Stimulated activated naive CD8-positive, alpha-beta T cell treated with anti-CD3 and anti-CD28 coated beads, Interleukin-15, Interleukin-2, amounts not matched to agents 100 ng/mL and 50 ng/mL, for 24 hours (primary cell): ENCODE results near the gene RAMAC.
A peak's percentile ranks its signal among the peaks of the same experiment; 100 is the strongest.
"Not testable (repeated sequence)": the region's sequence is repeated elsewhere in the genome, so short reads cannot be mapped to it uniquely, and the experiment has no call there.

Source experiments
- H3K27ac Mint-ChIP-seq: one replicate; pipeline ENCODE4 v1.8.0; 2021; ENCODE audit warnings: mild to moderate bottlenecking, mixed read lengths
- H3K27me3 Mint-ChIP-seq: one replicate; pipeline ENCODE4 v1.8.0; 2021; ENCODE audit warnings: mixed read lengths
- H3K36me3 Mint-ChIP-seq: one replicate; pipeline ENCODE4 v1.8.0; 2021; ENCODE audit warnings: low read depth, mixed read lengths
- H3K4me1 Mint-ChIP-seq: one replicate; pipeline ENCODE4 v1.8.0; 2021; ENCODE audit warnings: low read depth, mixed read lengths
- H3K4me3 Mint-ChIP-seq: one replicate; pipeline ENCODE4 v1.8.0; 2021; ENCODE audit warnings: mild to moderate bottlenecking, mixed read lengths
- H3K9me3 Mint-ChIP-seq: one replicate; pipeline ENCODE4 v1.8.0; 2021; ENCODE audit warnings: mixed read lengths

RAMAC gene

GRCh38 chr15:82985688-82986441, at the start of gene RAMAC:
Gene RAMAC (plus strand): TSS chr15:82986210. CDS start chr15:82989019, 2,809 bp downstream.
- H3K4me3 Mint-ChIP-seq = peak within 1 kb of the TSS; percentile 97
- H3K27me3 Mint-ChIP-seq = no peaks in the 10 kb centered on the region
- H3K9me3 Mint-ChIP-seq = no peaks in the 10 kb centered on the region
- H3K36me3 Mint-ChIP-seq = peaks cover 28% of the 10 kb centered on the region
- peak within 1 kb of the TSS; percentile 93 for H3K27ac Mint-ChIP-seq
- peaks cover 36% of the 10 kb centered on the region for H3K4me1 Mint-ChIP-seq

GRCh38 chr15:82936966-82937711, 48.9 kb upstream of the RAMAC start:
- Mint-ChIP-seq H3K36me3 (no peaks in the 10 kb centered on the region), H3K27me3 (no peaks in the 10 kb centered on the region), H3K4me1 (peaks cover 15% of the 10 kb centered on the region), H3K4me3 (no peak overlapping the region), H3K9me3 (no peaks in the 10 kb centered on the region), H3K27ac (no peak overlapping the region)

- H3K27me3 Mint-ChIP-seq = no peaks in the 10 kb centered on the region
- H3K4me1 Mint-ChIP-seq = peaks cover 15% of the 10 kb centered on the region
- H3K36me3 Mint-ChIP-seq = no peaks in the 10 kb centered on the region
- H3K27ac Mint-ChIP-seq = no peak overlapping the region
- H3K9me3 Mint-ChIP-seq = no peaks in the 10 kb centered on the region
- H3K4me3 Mint-ChIP-seq = no peak overlapping the region
Observed at GRCh38 chr15:82937712-82938058, 48.3 kb upstream of the RAMAC start.

- not testable (repeated sequence) for H3K36me3 Mint-ChIP-seq, H3K27ac Mint-ChIP-seq, H3K4me3 Mint-ChIP-seq, H3K4me1 Mint-ChIP-seq, H3K9me3 Mint-ChIP-seq, H3K27me3 Mint-ChIP-seq
Observed at GRCh38 chr15:82939678-82940077, 46.3 kb upstream of the RAMAC start.

- Mint-ChIP-seq H3K36me3 (no peaks in the 10 kb centered on the region), H3K27me3 (peaks cover 8% of the 10 kb centered on the region), H3K4me3 (no peak overlapping the region), H3K27ac (no peak overlapping the region), H3K4me1 (no peaks in the 10 kb centered on the region), H3K9me3 (no peaks in the 10 kb centered on the region)
Observed at GRCh38 chr15:82942691-82943090, 43.3 kb upstream of the RAMAC start.

GRCh38 chr15:82943176-82943575, 42.8 kb upstream of the RAMAC start:
- H3K27me3 Mint-ChIP-seq = peaks cover 8% of the 10 kb centered on the region
- H3K9me3 Mint-ChIP-seq = no peaks in the 10 kb centered on the region
- H3K36me3 Mint-ChIP-seq = no peaks in the 10 kb centered on the region
- no peak overlapping the region for H3K4me3 Mint-ChIP-seq
- H3K4me1 Mint-ChIP-seq = no peaks in the 10 kb centered on the region
- no peak overlapping the region for H3K27ac Mint-ChIP-seq

- Mint-ChIP-seq H3K36me3 (no peaks in the 10 kb centered on the region), H3K9me3 (no peaks in the 10 kb centered on the region), H3K27ac (no peak overlapping the region), H3K27me3 (peaks cover 8% of the 10 kb centered on the region), H3K4me3 (no peak overlapping the region), H3K4me1 (no peaks in the 10 kb centered on the region)
Observed at GRCh38 chr15:82944056-82944455, 42.0 kb upstream of the RAMAC start.

GRCh38 chr15:82944821-82945220, 41.2 kb upstream of the RAMAC start:
- Mint-ChIP-seq H3K36me3 (no peaks in the 10 kb centered on the region), H3K4me3 (no peak overlapping the region), H3K9me3 (no peaks in the 10 kb centered on the region), H3K27ac (no peak overlapping the region), H3K27me3 (peaks cover 8% of the 10 kb centered on the region), H3K4me1 (no peaks in the 10 kb centered on the region)

- no peak overlapping the region for H3K27ac Mint-ChIP-seq
- H3K4me1 Mint-ChIP-seq = no peaks in the 10 kb centered on the region
- no peaks in the 10 kb centered on the region for H3K9me3 Mint-ChIP-seq
- no peaks in the 10 kb centered on the region for H3K36me3 Mint-ChIP-seq
- H3K27me3 Mint-ChIP-seq = peaks cover 8% of the 10 kb centered on the region
- no peak overlapping the region for H3K4me3 Mint-ChIP-seq
Observed at GRCh38 chr15:82945326-82945725, 40.7 kb upstream of the RAMAC start.

GRCh38 chr15:82946155-82946701, 39.8 kb upstream of the RAMAC start:
- peaks cover 8% of the 10 kb centered on the region for H3K27me3 Mint-ChIP-seq
- no peak overlapping the region for H3K27ac Mint-ChIP-seq
- no peaks in the 10 kb centered on the region for H3K9me3 Mint-ChIP-seq
- H3K4me1 Mint-ChIP-seq = no peaks in the 10 kb centered on the region
- H3K36me3 Mint-ChIP-seq = no peaks in the 10 kb centered on the region
- no peak overlapping the region for H3K4me3 Mint-ChIP-seq

- H3K36me3 Mint-ChIP-seq = no peaks in the 10 kb centered on the region
- H3K9me3 Mint-ChIP-seq = no peaks in the 10 kb centered on the region
- no peak overlapping the region for H3K4me3 Mint-ChIP-seq
- peaks cover 5% of the 10 kb centered on the region for H3K4me1 Mint-ChIP-seq
- H3K27me3 Mint-ChIP-seq = peaks cover 13% of the 10 kb centered on the region
- no peak overlapping the region for H3K27ac Mint-ChIP-seq
Observed at GRCh38 chr15:82950295-82950694, 35.7 kb upstream of the RAMAC start.

- Mint-ChIP-seq H3K27ac (no peak overlapping the region), H3K4me1 (peaks cover 5% of the 10 kb centered on the region), H3K36me3 (no peaks in the 10 kb centered on the region), H3K9me3 (no peaks in the 10 kb centered on the region), H3K4me3 (no peak overlapping the region), H3K27me3 (peaks cover 13% of the 10 kb centered on the region)
Observed at GRCh38 chr15:82950746-82951370, 35.2 kb upstream of the RAMAC start.

GRCh38 chr15:82951472-82952157, 34.4 kb upstream of the RAMAC start:
- no peaks in the 10 kb centered on the region for H3K36me3 Mint-ChIP-seq
- peaks cover 9% of the 10 kb centered on the region for H3K27me3 Mint-ChIP-seq
- H3K9me3 Mint-ChIP-seq = no peaks in the 10 kb centered on the region
- H3K27ac Mint-ChIP-seq = peak overlapping the region; percentile 9
- H3K4me1 Mint-ChIP-seq = peaks cover 5% of the 10 kb centered on the region
- no peak overlapping the region for H3K4me3 Mint-ChIP-seq

- H3K27ac Mint-ChIP-seq = peak within 1 kb of the TSS; percentile 9
- H3K9me3 Mint-ChIP-seq = no peaks in the 10 kb centered on the region
- no peaks in the 10 kb centered on the region for H3K36me3 Mint-ChIP-seq
- H3K4me3 Mint-ChIP-seq = peak within 1 kb of the TSS; percentile 62
- peaks cover 5% of the 10 kb centered on the region for H3K27me3 Mint-ChIP-seq
- peaks cover 5% of the 10 kb centered on the region for H3K4me1 Mint-ChIP-seq
Observed at GRCh38 chr15:82952158-82953081, 33.6 kb upstream of the RAMAC start, which contains the start of gene HOMER2. Gene HOMER2 (minus strand): TSS chr15:82952720. CDS start chr15:82952535, 185 bp downstream.
